ENCODE measurements around the gene NCOA7. TPM values are rescaled to one million over a fixed set of nuclear protein-coding genes. Genes with fewer than 3 reads are reported as not detected.
"Not testable (repeated sequence)": the region's sequence is repeated elsewhere in the genome, so short reads cannot be mapped to it uniquely, and the experiment has no call there.

NCOA7 gene
- total RNA-seq, 3 donors from 2014 or later (not counting 1 experiment from before 2014, with no cell fraction given) = 37.3 to 66.6 (median 56.8) TPM

DNA sequence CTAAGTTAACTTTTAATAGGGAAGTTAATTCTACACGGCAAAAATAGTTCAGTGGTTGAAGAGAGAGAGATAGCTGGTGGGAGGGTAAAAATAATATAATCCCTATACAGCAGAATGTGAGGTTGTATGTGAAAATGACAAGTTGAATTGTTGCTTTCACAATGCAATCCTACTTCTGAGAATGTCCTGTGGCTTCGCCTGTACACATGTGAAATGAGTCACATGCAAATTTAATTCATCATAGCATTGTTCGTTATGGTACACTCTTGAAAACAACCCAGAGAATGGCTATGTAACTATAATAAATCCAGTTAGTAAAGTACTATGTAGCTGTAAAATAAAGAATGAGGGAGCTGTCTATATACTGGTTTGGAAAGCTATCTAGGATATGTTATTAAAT, 119.8 kb downstream of the NCOA7 start:
- no peak for ATAC-seq
- 60% methylated on average over 1 of the region's 3 CpGs for WGBS (ENCODE audit: insufficient coverage)
- TF ChIP-seq, protein P1, sequence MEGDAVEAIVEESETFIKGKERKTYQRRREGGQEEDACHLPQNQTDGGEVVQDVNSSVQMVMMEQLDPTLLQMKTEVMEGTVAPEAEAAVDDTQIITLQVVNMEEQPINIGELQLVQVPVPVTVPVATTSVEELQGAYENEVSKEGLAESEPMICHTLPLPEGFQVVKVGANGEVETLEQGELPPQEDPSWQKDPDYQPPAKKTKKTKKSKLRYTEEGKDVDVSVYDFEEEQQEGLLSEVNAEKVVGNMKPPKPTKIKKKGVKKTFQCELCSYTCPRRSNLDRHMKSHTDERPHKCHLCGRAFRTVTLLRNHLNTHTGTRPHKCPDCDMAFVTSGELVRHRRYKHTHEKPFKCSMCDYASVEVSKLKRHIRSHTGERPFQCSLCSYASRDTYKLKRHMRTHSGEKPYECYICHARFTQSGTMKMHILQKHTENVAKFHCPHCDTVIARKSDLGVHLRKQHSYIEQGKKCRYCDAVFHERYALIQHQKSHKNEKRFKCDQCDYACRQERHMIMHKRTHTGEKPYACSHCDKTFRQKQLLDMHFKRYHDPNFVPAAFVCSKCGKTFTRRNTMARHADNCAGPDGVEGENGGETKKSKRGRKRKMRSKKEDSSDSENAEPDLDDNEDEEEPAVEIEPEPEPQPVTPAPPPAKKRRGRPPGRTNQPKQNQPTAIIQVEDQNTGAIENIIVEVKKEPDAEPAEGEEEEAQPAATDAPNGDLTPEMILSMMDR (IDR thresholded peaks at IDR 0.05) = no peak
- H3K9me3 ChIP-seq (ENCODE audit: control insufficient read depth, insufficient read depth, low read length) = no peaks in the 10 kb centered on the region
- no peak overlapping the region for H3K27ac ChIP-seq (ENCODE audit: low read length)
- intact Hi-C loops (cut with micrococcal nuclease) = no loop called here
- Mint-ChIP-seq H3K27ac (no peak overlapping the region), H3K9me3 (no peaks in the 10 kb centered on the region), H3K4me1 (peaks cover 5 to 7% of the 10 kb centered on the region in 2 donors), H3K4me3 (no peak overlapping the region), H3K36me3 (peaks cover 4% of the 10 kb centered on the region), H3K27me3 (ENCODE audit: low read depth in 2 of 2) (no peaks in the 10 kb centered on the region)
- no peaks in the 10 kb centered on the region for H3K4me1 ChIP-seq (ENCODE audit: control insufficient read depth, insufficient read depth, low read length)
- no peaks in the 10 kb centered on the region for H3K27me3 ChIP-seq (ENCODE audit: control insufficient read depth, insufficient read depth, low read length)
- H3K36me3 ChIP-seq (ENCODE audit: control insufficient read depth, insufficient read depth, low read length) = peaks cover 14% of the 10 kb centered on the region
- DNase-seq = no peak
- H3K4me3 ChIP-seq (ENCODE audit: low read length) = no peak overlapping the region

DNA sequence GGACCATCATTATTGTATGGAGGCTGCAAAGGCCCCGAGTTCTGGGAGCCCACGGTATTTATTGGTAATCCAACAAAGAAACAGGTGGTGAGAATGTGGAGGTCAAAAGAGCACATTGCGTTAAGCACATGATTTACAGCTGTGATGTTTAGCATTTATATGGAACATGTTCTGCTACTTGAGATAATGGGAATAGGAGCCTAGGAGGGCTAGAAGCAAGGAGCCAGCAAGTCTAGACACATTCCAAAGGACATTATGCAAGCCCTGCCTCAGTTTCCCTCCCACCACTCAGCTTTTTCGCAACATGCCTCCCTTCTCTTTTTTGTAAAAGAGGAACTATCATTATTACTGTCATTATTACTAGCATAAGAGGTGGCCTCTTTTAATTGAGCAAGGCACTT, 120.3 kb downstream of the NCOA7 start:
- peaks cover 15% of the 10 kb centered on the region for H3K36me3 ChIP-seq (ENCODE audit: control insufficient read depth, insufficient read depth, low read length)
- intact Hi-C loops (cut with micrococcal nuclease); DNase-seq; H3K4me1 ChIP-seq (ENCODE audit: control insufficient read depth, insufficient read depth, low read length); H3K4me1 Mint-ChIP-seq; H3K27me3 Mint-ChIP-seq (ENCODE audit: low read depth in 2 of 2); H3K4me3 Mint-ChIP-seq; H3K27ac ChIP-seq (ENCODE audit: low read length); ATAC-seq; H3K9me3 ChIP-seq (ENCODE audit: control insufficient read depth, insufficient read depth, low read length); H3K27me3 ChIP-seq (ENCODE audit: control insufficient read depth, insufficient read depth, low read length); H3K4me3 ChIP-seq (ENCODE audit: low read length); H3K27ac Mint-ChIP-seq; H3K36me3 Mint-ChIP-seq; H3K9me3 Mint-ChIP-seq: not testable (repeated sequence)
- WGBS (ENCODE audit: insufficient coverage) = 91% methylated on average over 3 of the region's 4 CpGs

DNA sequence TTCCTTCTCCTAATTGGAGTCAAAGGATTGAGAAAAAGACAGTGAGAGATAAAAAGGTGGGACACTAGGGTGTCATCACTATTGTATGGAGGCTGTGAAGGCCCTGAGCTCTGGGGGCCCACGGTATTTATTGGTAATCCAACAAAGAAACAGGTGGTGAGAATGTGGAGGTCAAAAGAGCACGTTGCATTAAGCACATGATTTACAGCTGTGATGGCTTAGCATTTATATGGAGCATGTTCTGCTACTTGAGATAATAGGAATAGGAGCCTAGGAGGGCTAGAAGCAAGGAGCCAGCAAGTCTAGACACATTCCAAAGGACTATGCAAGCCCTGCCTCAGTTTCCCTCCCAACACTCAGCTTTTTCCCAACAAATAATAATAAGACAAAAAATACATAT, 121.7 kb downstream of the NCOA7 start:
- H3K4me3 Mint-ChIP-seq; H3K9me3 ChIP-seq (ENCODE audit: control insufficient read depth, insufficient read depth, low read length); H3K27ac Mint-ChIP-seq; H3K27me3 ChIP-seq (ENCODE audit: control insufficient read depth, insufficient read depth, low read length); H3K9me3 Mint-ChIP-seq; H3K27ac ChIP-seq (ENCODE audit: low read length); H3K4me1 Mint-ChIP-seq; H3K4me3 ChIP-seq (ENCODE audit: low read length); DNase-seq; H3K27me3 Mint-ChIP-seq (ENCODE audit: low read depth in 2 of 2); H3K4me1 ChIP-seq (ENCODE audit: control insufficient read depth, insufficient read depth, low read length); ATAC-seq; intact Hi-C loops (cut with micrococcal nuclease): not testable (repeated sequence)
- H3K36me3 Mint-ChIP-seq = peaks cover 15% of the 10 kb centered on the region
- 95% methylated on average over 2 of the region's 2 CpGs for WGBS (ENCODE audit: insufficient coverage)
- peaks cover 21% of the 10 kb centered on the region for H3K36me3 ChIP-seq (ENCODE audit: control insufficient read depth, insufficient read depth, low read length)

DNA sequence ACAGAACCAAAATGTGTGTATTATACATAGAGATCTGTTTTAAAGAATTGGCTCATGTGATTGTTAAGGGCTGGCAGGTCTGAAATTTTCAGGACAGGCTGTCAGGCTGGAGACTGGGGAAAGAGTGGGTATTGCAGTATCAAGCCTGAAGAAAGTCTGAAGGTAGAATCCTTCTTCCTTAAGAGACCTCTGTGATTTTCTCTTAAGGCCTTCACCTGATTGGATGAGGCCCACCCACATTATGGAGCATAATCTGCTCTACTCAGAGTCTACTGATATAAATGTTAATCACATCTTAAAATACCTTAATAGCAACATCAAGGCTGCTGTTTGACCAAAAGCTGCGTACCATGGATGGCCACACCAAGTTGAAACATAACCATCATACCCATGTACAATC, 122.4 kb downstream of the NCOA7 start:
- DNase-seq = no peak
- Histone ChIP-seq H3K27me3 (ENCODE audit: control insufficient read depth, insufficient read depth, low read length) (no peaks in the 10 kb centered on the region), H3K27ac (ENCODE audit: low read length) (no peak overlapping the region), H3K4me3 (ENCODE audit: low read length) (no peak overlapping the region), H3K36me3 (ENCODE audit: control insufficient read depth, insufficient read depth, low read length) (peaks cover 18% of the 10 kb centered on the region), H3K9me3 (ENCODE audit: control insufficient read depth, insufficient read depth, low read length) (no peaks in the 10 kb centered on the region), H3K4me1 (ENCODE audit: control insufficient read depth, insufficient read depth, low read length) (no peaks in the 10 kb centered on the region)
- H3K4me1 Mint-ChIP-seq = peaks cover 0 to 6% of the 10 kb centered on the region in 2 donors
- intact Hi-C loops (cut with micrococcal nuclease) = no loop called here
- no peaks in the 10 kb centered on the region for H3K9me3 Mint-ChIP-seq
- TF ChIP-seq, protein P1 (IDR thresholded peaks at IDR 0.05) = no peak
- no peak overlapping the region for H3K27ac Mint-ChIP-seq
- no peaks in the 10 kb centered on the region for H3K27me3 Mint-ChIP-seq (ENCODE audit: low read depth in 2 of 2)
- ATAC-seq = no peak
- H3K4me3 Mint-ChIP-seq = no peak overlapping the region
- WGBS (ENCODE audit: insufficient coverage) = 100% methylated on average over 1 of the region's 1 CpG
- H3K36me3 Mint-ChIP-seq = peaks cover 15% of the 10 kb centered on the region
